Esophagus muscularis mucosa (tissue), 4 donors: ENCODE data around the gene TRIM61. TPM values are rescaled to one million over a fixed set of nuclear protein-coding genes. Genes with fewer than 3 reads are reported as not detected.

Experiments used
- DNase-seq: peaks from one replicate; pipeline ENCODE4 v3.0.0-alpha.2; 2017; ENCODE audit errors: extremely low spot score
- H3K27ac ChIP-seq, 4 donors: fragments of 200-600 bp; sonication (generic); replicated peaks in 1 of 4; 1 replicate in 3 of 4; 2 replicates in 1 of 4; pipeline ENCODE4 v1.5.1; 2016 to 2019; ENCODE audit warnings: mild to moderate bottlenecking in 1 of 4
- H3K27me3 ChIP-seq, 4 donors: fragments of 200-600 bp; sonication (generic); one replicate each; pipeline versions ENCODE4 v1.5.1 to v1.6.0; 2016 to 2019
- H3K36me3 ChIP-seq, 4 donors: fragments of 200-600 bp; sonication (generic); one replicate each; pipeline ENCODE4 v1.5.1; 2016 to 2019
- H3K4me1 ChIP-seq, 4 donors: fragments of 200-600 bp; sonication (generic); one replicate each; pipeline ENCODE4 v1.5.1; 2016 to 2019
- H3K4me3 ChIP-seq, 4 donors: fragments of 200-600 bp; sonication (generic); 1 replicate in 2 of 4; 2 replicates in 2 of 4; pipeline ENCODE4 v1.5.1; 2016 to 2019; ENCODE audit warnings: mild to moderate bottlenecking in 4 of 4, moderate library complexity in 1 of 4
- H3K9me3 ChIP-seq, 4 donors: fragments of 200-600 bp; sonication (generic); 1 replicate in 3 of 4; 2 replicates in 1 of 4; pipeline ENCODE4 v1.5.1; 2016 to 2019
- CTCF ChIP-seq, 3 experiments: fragments of 200-600 bp in 2 of 3; fragments of 450-650 bp in 1 of 3; sonication (generic) in 2 of 3; IDR thresholded peaks; one replicate each; pipeline ENCODE4 v1.5.1; 2017 to 2019; ENCODE audit warnings: antibody characterized with exemption in 3 of 3, mild to moderate bottlenecking in 2 of 3, moderate library complexity in 1 of 3
- EP300 ChIP-seq: sonication (generic); formaldehyde crosslinking; IDR thresholded peaks from one replicate; pipeline ENCODE4 v1.6.1; 2017; ENCODE audit warnings: antibody characterized with exemption
- POLR2A ChIP-seq: fragments of 450-650 bp; IDR thresholded peaks from one replicate; pipeline ENCODE4 v1.6.1; 2017; ENCODE audit warnings: antibody characterized with exemption, moderate library complexity, mild to moderate bottlenecking, low read depth
- POLR2AphosphoS5 ChIP-seq, 2 donors: sonication (generic); formaldehyde crosslinking; IDR thresholded peaks; one replicate each; pipeline ENCODE4 v1.6.1; 2017; ENCODE audit warnings: antibody characterized with exemption in 2 of 2
- WGBS: methylation state at CpG from one replicate; pipeline ENCODE4 v1.1.5; 2018; 5-methylcytosine and 5-hydroxymethylcytosine counted together
- intact Hi-C: fragments of 100-400 bp; cut with DNase I; formaldehyde crosslinking; loops from one replicate; pipeline ENCODE4 v1.15.1; 2023
- total RNA-seq, 4 donors: library from RNA; depleted of rRNA; stranded (reverse); fragments of >200 nt; gene quantifications; one replicate each; pipeline versions ENCODE4 v1.1.0 to v1.2.1, GENCODE V29; 2016

The TRIM61 gene
- total RNA-seq, 4 donors from 2014 or later = 0.33 to 1.2 (median 0.46) TPM; not detected in 1

GRCh38 chr4:165010991-165011390 is 33.5 kb upstream of the TRIM61 start:
- Histone ChIP-seq H3K27me3 (no peaks in the 10 kb centered on the region), H3K4me3 (no peak overlapping the region), H3K27ac (no peak overlapping the region), H3K9me3 (no peaks in the 10 kb centered on the region), H3K36me3 (no peaks in the 10 kb centered on the region), H3K4me1 (peaks cover 0 to 6% (median 2%) of the 10 kb centered on the region in 4 donors)
- WGBS = 80% methylated on average over 8 of the region's 8 CpGs
- no peak for DNase-seq
- no peak for TF ChIP-seq POLR2A
- no peak for TF ChIP-seq POLR2AphosphoS5 (IDR thresholded peaks at IDR 0.05)
- no peak for TF ChIP-seq CTCF (IDR thresholded peaks at IDR 0.05)
- no peak for TF ChIP-seq EP300
- intact Hi-C loops = no loop called here

- no peaks in the 10 kb centered on the region for H3K27me3 ChIP-seq
- intact Hi-C loops = no loop called here
- 95% methylated on average over 2 of the region's 2 CpGs for WGBS
- peaks cover 0 to 6% (median 2%) of the 10 kb centered on the region in 4 donors for H3K4me1 ChIP-seq
- no peak overlapping the region for H3K4me3 ChIP-seq
- no peaks in the 10 kb centered on the region for H3K36me3 ChIP-seq
- TF ChIP-seq POLR2A (no peak), CTCF (IDR thresholded peaks at IDR 0.05) (no peak), EP300 (no peak), POLR2AphosphoS5 (IDR thresholded peaks at IDR 0.05) (no peak)
- H3K9me3 ChIP-seq = no peaks in the 10 kb centered on the region
- no peak for DNase-seq
- no peak overlapping the region for H3K27ac ChIP-seq
Measured at GRCh38 chr4:165010487-165010886, 33.0 kb upstream of the TRIM61 start.

- TF ChIP-seq EP300 (no peak), CTCF (IDR thresholded peaks at IDR 0.05) (no peak), POLR2A (no peak), POLR2AphosphoS5 (IDR thresholded peaks at IDR 0.05) (no peak)
- Histone ChIP-seq H3K9me3 (no peaks in the 10 kb centered on the region), H3K36me3 (no peaks in the 10 kb centered on the region), H3K27ac (no peak overlapping the region), H3K4me3 (no peak overlapping the region), H3K4me1 (peaks cover 0 to 6% (median 2%) of the 10 kb centered on the region in 4 donors), H3K27me3 (no peaks in the 10 kb centered on the region)
- 81% methylated on average over 5 of the region's 5 CpGs for WGBS
- no peak for DNase-seq
- intact Hi-C loops = no loop called here
Measured at GRCh38 chr4:165009493-165010227, 32.2 kb upstream of the TRIM61 start.

GRCh38 chr4:165006886-165007285 is 29.4 kb upstream of the TRIM61 start:
- 67% methylated on average over 5 of the region's 5 CpGs for WGBS
- H3K9me3 ChIP-seq = no peaks in the 10 kb centered on the region

More at GRCh38 chr4:165006886-165007285, 29.4 kb upstream of the TRIM61 start:
- Histone ChIP-seq H3K4me1 (peaks cover 0 to 6% (median 2%) of the 10 kb centered on the region in 4 donors), H3K4me3 (no peak overlapping the region), H3K27ac (no peak overlapping the region), H3K36me3 (no peaks in the 10 kb centered on the region), H3K27me3 (no peaks in the 10 kb centered on the region)
- intact Hi-C loops = no loop called here
- DNase-seq = no peak
- TF ChIP-seq POLR2A = no peak
- TF ChIP-seq CTCF (IDR thresholded peaks at IDR 0.05) = no peak
- no peak for TF ChIP-seq POLR2AphosphoS5 (IDR thresholded peaks at IDR 0.05)
- no peak for TF ChIP-seq EP300
